A172 (cell line): ENCODE data around the gene CACNA2D2. TPM values are rescaled to one million over a fixed set of nuclear protein-coding genes. Genes with fewer than 3 reads are reported as not detected.

Experiments
- DNase-seq: peaks from one replicate; pipeline ENCODE4 v3.0.0-alpha.2; 2015; ENCODE audit warnings: low spot score
- total RNA-seq: library from RNA; depleted of rRNA; stranded (reverse); fragments of >200 nt; shearing (Covaris generic); gene quantifications from 2 replicates; pipeline ENCODE4 v1.2.3, GENCODE V29; 2014

Gene CACNA2D2
- total RNA-seq, 1 experiment from 2014 or later = 0.26 TPM

DNA sequence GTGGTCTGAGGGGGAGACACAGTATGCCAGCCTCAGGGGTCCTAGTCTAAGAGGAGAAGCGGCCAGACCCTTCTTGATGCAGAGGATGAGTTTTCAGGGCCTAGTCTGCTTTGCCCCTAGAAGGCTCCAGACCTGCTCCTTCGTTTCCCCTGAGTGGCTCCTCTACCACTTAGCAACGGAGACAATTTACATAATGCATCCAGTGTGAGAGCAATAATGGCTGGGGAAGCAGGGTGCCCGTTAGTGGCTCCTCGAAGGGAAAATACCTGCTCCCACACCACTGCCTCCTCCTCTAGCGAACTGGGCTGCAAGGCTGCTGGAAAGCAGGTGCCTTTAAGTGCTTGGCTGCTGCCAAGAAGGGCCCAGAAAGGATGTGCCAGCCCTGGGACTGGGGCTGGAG, 38.9 kb downstream of the CACNA2D2 start:
- no peak for DNase-seq

DNA sequence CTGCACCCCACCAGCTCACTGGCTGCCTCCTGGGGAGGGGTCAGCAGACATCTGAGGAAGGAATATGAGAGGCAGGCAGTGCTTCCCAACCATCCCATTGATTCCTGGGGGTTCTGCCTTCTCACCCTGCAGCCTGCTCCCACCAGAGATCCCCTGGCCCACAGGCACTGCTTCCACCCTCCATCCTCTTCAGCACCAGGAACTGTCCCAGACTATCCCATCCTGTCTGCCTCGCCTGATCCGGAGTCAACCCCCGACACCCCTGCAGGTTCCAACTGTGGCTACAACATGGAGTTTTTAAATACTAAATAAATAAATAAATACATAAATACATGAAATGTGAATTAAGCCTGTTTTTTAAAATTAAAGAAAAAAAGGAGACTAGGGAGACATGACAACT, 43.6 kb downstream of the CACNA2D2 start:
- no peak for DNase-seq

DNA sequence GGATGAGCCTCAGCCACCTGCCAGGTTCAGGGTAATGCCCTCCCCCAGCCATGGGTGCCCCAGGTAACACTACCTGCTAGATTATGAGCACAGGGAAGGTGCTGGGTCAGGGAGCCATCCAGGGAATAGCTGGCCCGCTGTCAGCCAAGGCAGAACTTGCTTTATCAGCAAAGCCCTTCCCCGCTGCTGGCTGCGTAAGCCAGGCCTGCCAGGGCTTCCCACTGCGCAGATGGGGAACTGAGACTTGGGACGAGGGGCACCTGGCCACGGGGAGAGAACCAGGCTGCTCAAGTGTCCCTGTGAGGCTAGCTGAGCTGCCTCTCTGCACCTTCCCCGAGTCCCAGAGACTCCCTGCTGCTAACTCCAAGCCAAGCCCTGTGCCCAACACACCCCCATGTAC, 45.4 kb downstream of the CACNA2D2 start:
- DNase-seq = no peak

DNA sequence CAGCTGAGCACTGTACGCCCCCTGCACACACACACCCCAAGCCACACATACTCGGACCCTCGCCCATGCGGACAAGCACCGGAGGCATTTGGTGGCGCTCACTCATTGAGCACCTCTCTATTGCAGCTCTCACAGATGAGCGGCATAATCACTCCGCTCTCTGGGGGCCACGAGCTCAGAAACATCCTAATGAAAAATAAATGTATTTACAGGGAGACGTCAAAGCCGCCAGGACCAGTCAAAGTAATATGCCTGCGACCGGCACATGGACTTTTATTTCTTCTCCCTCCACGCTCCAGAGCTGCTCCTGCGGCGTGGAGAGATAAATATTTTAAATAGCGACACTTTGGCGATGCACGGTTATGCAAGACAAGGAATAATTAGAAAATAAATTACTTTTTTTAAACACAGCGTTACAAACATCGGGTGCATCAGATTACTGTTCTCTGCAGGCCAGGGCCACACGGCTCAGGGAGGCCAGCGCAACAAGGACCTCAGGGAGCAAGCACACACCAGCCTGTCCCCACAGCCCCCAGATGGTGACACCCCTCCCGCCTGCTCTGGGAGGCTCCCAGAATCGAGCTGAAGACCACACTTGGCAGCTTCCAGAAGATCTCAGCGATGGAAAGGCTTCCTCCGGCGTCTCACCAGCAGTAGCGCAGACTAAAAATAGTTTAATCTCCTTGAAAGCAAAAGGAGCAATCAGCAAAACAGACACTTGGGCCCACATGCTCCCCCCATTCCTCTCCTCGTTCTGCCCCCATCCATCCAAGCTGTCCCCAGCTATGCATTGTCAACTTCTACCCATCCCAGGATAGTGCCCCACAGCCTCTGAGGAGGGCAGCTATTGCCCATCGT, 48.0 kb downstream of the CACNA2D2 start:
- no peak for DNase-seq

DNA sequence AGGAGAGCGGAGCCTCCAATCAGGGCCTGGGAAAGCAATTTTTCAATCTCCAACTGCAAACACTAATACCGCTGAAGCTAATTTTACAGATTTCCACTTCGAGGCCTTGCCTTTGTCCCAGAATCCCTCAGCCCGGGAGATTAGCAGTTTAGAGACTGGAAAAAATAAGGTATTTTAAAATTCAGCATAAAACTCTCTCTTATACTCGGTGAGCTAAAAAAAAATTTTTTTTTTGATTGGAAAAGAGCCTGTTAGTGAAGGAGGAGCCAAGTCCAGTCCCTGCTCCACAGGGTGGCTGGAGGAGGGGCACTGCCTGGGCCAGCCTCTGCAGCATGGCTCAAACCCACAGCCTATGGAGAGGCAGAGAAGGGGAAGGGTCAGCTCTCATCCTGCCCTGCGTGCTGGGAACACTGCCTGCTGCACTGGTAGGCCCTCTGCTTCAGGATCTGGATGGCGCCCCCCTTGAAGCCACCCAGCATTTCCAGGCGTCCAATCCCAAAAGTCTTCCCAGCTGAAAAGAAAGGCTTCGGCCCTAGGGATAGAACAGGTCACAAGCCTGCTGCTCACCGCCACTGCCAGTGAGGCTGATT, 48.9 kb downstream of the CACNA2D2 start:
- DNase-seq = no peak

DNA sequence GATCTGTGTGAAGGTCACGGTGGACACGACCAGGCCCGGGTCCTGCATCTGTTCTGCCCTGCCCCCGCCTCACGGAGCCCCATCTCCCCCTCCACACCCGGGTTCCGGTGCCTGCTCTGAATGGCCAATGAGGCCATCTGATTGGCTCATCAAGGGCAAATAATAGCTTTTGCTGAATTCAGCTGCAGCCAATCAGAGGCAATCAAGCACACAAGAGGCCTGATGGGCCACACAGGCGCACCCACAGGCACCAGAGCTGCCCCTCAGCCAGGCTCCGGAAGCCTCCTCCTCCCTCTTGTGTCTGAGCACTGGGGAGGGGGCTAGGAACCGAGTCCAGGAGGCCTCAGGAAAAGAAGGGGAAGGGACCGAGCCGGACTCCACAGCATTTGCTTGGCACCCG, 49.5 kb downstream of the CACNA2D2 start:
- no peak for DNase-seq

DNA sequence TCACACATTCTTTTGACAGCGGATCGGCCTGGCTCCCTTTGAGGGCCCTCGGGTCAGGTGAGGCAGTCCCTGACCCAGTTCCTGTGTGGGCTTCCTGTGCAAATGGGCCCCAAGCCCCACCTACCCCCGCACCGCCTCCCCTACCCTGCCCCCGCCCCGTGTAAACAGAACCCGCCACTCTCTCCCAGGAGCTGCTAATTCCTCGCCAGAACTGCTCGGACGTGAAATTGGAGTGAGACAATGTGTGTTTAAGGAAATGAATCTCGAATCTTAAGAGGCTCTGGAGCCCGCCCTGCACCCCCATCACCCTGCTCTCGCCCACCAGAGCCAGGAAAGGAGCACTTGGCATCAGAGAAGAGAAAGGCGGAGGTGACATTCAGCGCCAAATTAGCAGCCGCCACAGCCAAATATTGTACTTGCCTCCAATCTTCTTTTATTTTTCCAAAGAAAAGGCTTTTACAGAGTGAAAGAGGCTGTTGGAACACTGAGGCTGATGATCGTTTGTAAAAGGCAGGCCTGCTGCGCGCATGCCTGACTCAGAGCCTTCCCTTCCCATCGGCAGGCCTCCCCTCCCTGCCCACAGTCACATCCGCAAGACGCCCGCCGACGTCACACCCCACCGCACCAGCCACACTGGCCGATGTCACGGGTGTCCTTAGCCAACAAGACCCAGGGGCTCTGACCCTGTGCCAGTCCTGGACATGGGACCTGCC, 53.1 kb downstream of the CACNA2D2 start:
- DNase-seq = no peak

DNA sequence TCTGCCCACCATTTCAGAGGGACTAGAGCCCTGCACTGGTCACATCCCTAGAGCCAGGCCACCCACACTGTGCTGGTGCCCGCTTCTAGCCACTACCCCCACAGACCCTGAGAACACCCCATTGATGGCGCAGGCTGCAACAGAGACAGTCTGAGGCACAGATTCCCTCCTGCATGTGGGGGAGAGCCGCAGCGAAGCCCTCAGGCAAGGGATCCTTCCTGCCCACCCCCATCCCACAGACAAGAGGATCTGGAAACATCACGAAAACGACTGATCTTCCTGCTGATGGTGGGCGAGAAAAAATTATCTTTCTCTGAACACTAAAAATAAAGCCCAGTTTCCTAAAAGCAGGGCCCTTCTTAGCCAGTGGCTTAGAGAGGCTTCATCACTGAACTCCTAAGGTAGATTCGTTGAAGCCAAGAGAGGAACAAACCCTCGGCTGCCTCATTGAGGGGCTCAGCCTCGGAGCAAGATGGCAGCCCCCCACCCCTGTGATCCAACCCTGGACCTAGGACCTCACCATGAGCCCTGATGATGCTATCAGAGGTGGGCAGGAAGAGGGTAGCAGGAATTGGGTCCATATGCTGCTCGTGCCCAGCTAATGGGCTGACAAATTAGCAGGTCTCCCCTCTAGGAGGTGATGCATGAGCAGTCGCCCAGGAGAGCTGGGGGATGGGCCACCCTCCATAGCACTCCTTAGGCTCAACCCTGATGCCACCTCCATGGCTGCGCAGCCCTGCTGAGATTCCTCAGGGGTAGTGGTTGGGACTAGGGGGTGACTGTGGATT, 54.5 kb downstream of the CACNA2D2 start:
- DNase-seq = no peak

DNA sequence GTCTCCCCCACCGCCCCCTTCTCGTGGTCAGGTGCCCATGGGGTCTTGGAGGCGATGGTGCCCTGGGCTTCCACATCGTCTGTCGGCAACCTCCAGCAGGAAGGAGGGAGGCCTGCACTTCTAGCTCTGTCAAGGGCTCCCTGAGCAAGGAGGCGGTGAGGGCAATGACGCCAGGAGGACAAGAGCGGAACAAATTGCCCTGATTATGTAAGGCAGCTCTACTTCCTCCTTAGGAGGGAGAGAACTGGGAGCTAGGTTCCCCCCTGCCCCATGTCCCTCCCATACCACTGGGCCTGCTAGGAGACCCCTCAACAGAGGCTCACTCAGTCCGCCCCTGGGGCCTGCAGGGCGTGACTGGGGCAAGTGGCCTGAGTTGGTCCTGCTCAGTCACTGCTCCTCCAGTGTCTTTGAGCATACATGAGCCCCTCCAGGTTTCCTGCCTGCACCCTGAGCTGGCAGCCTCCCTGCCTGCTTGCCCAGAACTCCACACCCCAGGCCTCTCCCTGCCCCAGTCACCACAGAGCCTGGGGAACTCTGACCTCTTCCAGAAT, 56.1 kb downstream of the CACNA2D2 start:
- DNase-seq = no peak

DNA sequence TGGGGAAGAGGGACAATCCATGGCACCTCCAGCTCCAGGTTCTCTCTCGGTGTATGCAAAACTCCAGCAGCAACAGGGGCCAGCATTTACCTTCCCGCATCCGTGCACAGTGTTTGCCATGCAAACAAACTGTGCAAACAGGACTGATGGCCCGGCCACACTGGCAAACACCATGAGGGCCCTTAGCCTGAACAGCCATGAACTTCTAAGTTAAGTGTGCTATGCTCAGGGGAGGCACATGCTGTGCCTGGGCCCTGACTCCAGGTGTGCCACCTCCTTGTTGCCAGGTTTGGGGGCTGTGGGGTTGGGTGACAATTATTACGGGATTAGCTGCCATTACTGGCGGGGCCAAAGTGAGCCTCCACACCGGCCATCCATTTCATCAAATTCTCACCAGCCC, 57.5 kb downstream of the CACNA2D2 start:
- no peak for DNase-seq

DNA sequence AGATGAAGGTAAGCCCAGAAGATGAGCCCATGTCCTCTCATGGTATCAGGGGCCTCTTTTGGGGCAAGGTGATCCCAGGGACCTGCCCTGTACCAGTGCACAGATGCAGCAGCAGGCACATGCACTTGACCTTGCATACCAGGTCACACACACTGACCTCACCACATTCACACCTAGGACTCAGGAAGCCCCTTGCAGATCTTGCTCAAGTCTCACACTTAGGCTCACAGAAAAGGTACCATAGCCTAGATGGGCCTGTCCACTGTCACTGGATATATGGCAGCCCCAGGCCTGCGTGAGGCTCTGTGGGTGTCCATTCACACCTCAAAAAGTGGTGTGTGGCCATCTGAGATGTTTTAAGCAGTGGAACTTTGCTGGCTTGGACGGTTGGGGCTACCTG, 58.7 kb downstream of the CACNA2D2 start:
- DNase-seq = no peak

DNA sequence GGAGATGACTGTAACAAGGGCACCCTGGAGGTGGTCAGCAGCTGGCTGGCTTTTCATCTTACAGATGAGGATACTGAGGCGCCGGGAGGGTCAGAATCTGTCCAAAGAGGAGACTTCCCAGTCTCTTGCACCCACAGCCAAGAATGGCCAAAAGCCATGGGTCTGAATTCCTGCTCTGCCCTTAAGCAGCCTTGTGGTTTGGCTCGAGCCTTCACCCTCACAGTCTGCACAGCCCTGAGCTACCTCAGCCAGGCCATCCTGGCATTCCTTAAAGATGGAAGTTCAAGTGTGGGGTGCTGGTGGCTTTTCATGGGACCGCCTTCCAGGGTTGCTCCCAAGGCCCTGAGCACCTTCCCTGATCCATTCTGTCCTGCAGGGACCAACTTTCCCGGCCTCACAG, 59.2 kb downstream of the CACNA2D2 start:
- DNase-seq = no peak

DNA sequence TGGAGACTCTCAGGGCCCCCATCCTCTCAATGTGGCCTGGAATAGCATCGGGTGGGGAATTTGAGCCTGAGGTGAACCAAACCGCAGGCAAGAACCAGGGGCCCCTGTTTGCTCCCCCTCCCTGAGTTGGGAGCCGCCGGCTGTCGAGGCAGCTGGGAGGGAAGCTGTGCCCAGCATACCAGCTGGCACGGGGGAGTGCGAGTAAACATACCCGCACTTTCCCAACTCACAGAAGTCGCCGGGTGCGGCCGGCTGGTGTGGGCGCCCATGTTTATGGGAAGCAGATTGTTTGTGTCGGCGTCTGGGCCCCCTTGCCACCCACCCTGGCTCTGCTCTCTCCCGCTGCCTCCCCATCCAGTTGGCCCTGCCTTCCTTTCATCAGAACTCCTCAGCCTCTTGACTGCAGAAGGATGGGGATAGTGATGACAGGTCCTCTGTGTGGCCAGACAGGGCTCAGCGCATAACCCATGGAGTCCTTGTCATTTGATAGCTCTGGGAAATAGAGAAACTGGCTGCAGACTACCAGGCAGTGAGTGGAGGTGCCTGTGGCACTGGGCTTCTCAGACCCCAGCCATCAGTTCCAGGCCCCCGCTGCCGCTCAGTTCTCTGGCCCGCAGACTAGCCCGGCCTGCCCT, 60.4 kb downstream of the CACNA2D2 start:
- DNase-seq = no peak

DNA sequence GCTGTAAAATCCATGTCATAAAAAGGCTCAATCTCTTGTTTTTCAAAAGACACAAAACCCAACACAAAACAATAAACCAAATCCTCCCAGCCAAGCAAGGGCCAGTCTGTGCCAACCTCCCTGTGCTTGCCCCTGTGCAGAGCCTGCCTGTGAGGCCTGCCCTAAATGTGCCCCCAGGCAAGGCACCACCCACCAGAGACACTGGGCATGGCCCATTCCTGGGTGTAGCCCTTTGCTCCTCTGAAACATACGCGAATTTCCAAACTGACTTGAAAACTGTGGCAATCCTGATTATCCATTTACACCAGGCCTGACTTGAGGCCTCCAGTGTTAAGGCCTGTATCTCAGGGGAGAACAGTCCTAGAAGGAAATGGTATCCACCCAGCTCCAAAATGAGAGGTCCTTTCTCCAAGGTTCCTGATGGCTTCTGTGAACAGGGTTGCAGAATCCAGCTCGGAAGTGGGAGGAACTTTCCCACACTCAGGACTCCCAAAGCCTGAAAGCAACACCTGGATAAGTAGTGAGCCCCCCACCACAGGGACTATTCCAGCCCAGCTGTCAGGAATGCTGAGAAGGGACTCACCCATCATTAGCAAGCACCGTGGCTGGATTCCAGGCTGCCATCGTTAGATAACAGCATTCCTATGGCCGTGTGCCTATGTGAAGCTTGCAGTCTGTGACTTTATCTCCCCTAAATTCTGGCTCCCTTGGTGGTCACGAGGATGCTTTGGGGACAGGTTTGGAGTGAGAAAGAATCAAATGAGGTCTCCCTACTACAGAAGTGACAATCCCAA, 61.8 kb downstream of the CACNA2D2 start:
- DNase-seq = no peak

DNA sequence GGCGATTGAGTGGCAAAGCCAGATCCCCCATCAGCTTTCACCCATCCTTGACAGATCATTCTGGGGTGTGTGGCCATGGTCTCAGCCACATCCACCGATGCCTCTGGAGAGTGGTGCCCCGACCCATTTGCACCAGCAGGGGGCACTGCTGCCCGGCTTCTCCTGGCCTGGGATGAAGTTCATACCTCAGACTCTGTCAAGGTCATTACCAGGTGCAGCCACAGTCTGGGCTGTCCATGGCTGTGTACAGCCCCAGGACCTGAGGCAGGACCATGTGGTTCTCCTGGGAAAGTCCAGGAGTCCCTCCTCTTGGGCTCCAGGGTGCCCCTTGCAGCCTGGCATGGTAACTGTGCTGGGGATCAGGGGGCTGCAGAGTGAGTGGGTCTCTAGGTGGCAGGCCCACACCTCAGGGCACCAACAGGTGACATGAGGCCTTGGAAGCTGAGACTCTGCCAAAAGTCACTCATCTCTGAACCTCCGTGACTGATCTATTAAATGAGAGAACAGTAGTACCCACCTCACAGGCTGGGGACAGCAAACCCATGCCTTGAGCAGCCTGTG, 67.2 kb downstream of the CACNA2D2 start:
- DNase-seq = peak; percentile 33

DNA sequence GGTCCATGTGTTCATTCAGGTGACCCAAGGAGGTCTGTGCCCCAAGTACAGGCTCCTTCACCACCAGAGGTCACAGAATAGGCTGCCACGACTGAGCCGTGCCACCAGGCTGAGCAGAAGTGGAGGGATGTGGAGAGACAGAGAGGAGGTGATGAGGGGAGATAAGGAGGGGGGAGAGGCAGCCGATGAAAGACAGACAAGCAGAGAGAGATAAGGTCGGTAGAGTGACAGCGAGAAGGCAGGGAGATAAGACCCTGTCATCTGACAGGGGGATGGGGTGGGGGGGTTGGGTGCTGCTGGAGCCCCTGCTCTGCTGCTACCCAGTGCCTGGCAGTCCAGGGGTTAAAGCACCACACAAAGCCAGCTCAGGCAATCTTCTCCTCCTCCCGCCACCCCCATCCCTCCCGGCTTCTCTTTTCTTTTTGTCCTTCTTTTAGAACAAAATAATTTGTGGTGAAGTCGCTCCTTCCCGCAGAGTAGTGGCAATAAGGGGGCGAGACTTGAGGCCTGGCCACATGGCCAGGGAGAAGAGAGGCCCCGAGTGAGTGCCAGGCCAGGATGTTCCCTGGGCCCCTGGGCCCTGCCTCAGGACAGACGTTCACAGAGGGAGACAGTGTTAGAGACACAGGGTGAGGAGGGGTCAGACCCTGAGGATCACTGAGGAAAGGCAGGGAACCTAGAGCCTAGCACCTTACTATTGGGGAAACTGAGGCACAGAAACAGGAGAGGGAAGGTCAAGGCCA, 67.9 kb downstream of the CACNA2D2 start:
- DNase-seq = no peak

DNA sequence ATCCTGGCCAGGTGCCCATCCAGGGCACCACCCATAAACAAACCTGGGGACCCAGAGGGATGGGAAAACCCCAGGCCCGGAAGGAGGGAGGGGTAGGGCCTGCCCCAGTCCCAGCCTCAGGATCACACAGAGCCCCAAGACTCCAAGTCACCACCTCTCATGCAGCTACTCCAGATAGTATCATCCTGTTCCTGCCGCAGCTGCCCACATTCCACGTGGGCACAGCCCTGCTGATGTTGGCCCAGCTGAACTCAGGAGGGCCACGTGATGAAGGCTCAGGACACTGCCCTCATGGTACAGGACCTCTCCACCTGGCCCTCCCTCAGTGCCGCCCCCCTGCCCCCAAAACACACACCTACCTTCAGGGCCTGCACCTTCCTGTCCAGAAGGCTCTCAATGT, 69.5 kb downstream of the CACNA2D2 start:
- no peak for DNase-seq

DNA sequence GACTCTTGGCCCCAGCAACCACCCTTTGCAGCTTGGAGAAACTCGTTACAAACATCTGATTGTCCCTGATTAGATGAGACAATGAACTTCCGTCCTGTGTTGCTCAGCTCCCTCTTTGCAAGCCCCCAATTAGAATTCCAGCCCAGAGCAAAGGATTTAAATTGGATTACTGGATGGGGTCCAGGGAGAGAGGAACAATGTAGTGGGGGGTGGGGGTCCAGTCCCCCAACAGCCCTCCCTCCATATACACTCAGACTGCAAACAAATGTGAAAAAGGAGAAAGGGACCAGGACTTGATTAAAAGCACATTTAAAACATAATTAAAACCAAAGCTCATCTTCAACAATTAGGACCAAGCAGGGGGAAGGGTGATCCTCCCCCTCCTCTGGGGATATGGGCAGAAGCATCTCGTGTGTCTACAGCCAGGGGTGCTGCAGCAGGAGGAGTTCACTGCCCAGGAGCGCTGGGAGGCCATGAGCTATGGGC, 72.4 kb downstream of the CACNA2D2 start:
- no peak for DNase-seq

DNA sequence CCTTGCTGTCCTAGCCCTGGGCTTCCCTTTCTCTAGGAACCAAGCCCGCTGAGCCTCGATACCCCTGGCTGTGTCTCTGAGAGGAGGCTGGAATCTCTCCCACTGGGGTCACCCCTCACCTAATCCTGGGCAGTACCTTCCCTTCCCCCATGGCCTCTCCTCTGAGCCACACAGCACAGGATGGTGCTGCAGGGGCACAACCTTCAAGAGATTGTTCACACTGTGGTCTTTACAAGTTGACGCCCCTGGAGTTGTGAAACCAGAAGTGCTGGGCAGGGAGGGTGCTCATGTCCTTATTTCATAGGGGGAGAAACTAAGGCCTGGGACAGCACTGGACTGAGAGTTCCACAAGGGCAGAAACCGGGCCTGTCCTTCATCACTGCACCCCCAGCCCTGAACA, 73.2 kb downstream of the CACNA2D2 start:
- DNase-seq = no peak
